HCT116 (cell line): Measurements from ENCODE around the gene NTRK3. TPM values are rescaled to one million over a fixed set of nuclear protein-coding genes. Genes with fewer than 3 reads are reported as not detected.

Experiments
- ATAC-seq: fragments of 200-7000 bp; cut with Tn5 transposase; 2 replicates; pipeline ENCODE4 v1.9.1; 2020; ENCODE audit warnings: mild to moderate bottlenecking, moderate library complexity
- BruUV-seq: library from RNA; stranded (reverse); fragments of 400-500 nt; replicated peaks from 2 replicates; lab custom pipeline; 2021; lab: Mats Ljungman, UMichigan
- CTCF ChIA-PET: fragments of 300-600 bp; sonication (Branson Sonifier 250); formaldehyde crosslinking; loops from one replicate; lab custom pipeline; 2021; ENCODE audit warnings: antibody characterized with exemption; lab: Charles Lee
- POLR2A ChIA-PET: fragments of 300-600, 350-600 bp; sonication (Branson Sonifier 250); formaldehyde crosslinking; loops from one replicate; lab custom pipeline; 2021; ENCODE audit warnings: antibody characterized with exemption; lab: Charles Lee
- RAD21 ChIA-PET, 2 experiments: fragments of 300-600 bp; sonication (Branson Sonifier 250); formaldehyde crosslinking; loops; one replicate each; lab custom pipeline; 2023; ENCODE audit warnings: low total read pairs in 2 of 2; ENCODE audit not compliant: uncharacterized antibody in 2 of 2, unreplicated experiment in 2 of 2, low non-redundant PET in 1 of 2; lab: Charles Lee
- DNase-seq: peaks from one replicate; pipeline ENCODE4 v3.0.0-alpha.2; 2010; ENCODE audit warnings: low read depth, low spot score
- H2AFZ ChIP-seq: fragments of 200-600 bp; shearing (Covaris generic), sonication (generic); 2 replicates; pipeline ENCODE4 v1.6.1; 2017; ENCODE audit warnings: low read depth, mixed run types, mixed read lengths, antibody characterized with exemption, low read length; ENCODE audit not compliant: poor library complexity, severe bottlenecking
- H3K27ac ChIP-seq: 2 replicates; pipeline ENCODE4 v1.5.1; 2012; ENCODE audit warnings: low read depth, low read length
- H3K27me3 ChIP-seq: fragments of 200-600 bp; sonication (generic); 2 replicates; pipeline ENCODE4 v1.6.1; 2016; ENCODE audit warnings: mixed run types, low read length, mixed read lengths; ENCODE audit not compliant: insufficient read depth
- H3K36me3 ChIP-seq, 2 experiments: fragments of 200-500 bp in 1 of 2; fragments of 200-600 bp in 1 of 2; sonication (Bioruptor generic) in 1 of 2; sonication (generic) in 1 of 2; 2 replicates each; pipeline versions ENCODE4 v1.5.1 to v1.6.1; 2014 to 2016; ENCODE audit warnings: low read length in 2 of 2, inconsistent platforms in 1 of 2, mixed read lengths in 1 of 2, mixed run types in 1 of 2; ENCODE audit not compliant: insufficient read depth in 2 of 2, control insufficient read depth in 1 of 2
- H3K4me1 ChIP-seq, 2 experiments: fragments of 200-600 bp in 1 of 2; sonication (generic) in 1 of 2; 2 replicates each; pipeline versions ENCODE4 v1.5.1 to v1.6.1; 2012 to 2017; ENCODE audit warnings: low read length in 2 of 2, inconsistent platforms in 1 of 2, mild to moderate bottlenecking in 1 of 2, mixed read lengths in 1 of 2, mixed run types in 1 of 2, moderate library complexity in 1 of 2; ENCODE audit not compliant: insufficient read depth in 2 of 2, control insufficient read depth in 1 of 2
- H3K4me2 ChIP-seq: fragments of 200-600 bp; sonication (generic); 2 replicates; pipeline ENCODE4 v1.6.1; 2017; ENCODE audit warnings: mixed run types, low read length, mixed read lengths
- H3K4me3 ChIP-seq, 2 experiments: fragments of 200-600 bp in 1 of 2; sonication (generic) in 1 of 2; replicated peaks in 1 of 2; 2 replicates each; pipeline ENCODE4 v1.5.1; 2011 to 2016; ENCODE audit warnings: low read length in 2 of 2, control low read depth in 1 of 2, low read depth in 1 of 2, mild to moderate bottlenecking in 1 of 2, mixed read lengths in 1 of 2, mixed run types in 1 of 2
- H3K79me2 ChIP-seq: fragments of 200-600 bp; sonication (generic); 2 replicates; pipeline ENCODE4 v1.6.1; 2017; ENCODE audit warnings: mild to moderate bottlenecking, mixed run types, low read length, moderate library complexity, mixed read lengths; ENCODE audit not compliant: insufficient read depth
- H3K9ac ChIP-seq: fragments of 200-600 bp; sonication (generic); 2 replicates; pipeline ENCODE4 v1.6.1; 2016; ENCODE audit warnings: low read length, mixed read lengths
- H3K9me2 ChIP-seq: fragments of 200-600 bp; sonication (generic), shearing (Covaris generic); 2 replicates; pipeline ENCODE4 v1.6.1; 2017; ENCODE audit warnings: mixed run types, mild to moderate bottlenecking, moderate library complexity; ENCODE audit not compliant: insufficient read depth
- H3K9me3 ChIP-seq, 2 experiments: fragments of 200-500 bp in 1 of 2; fragments of 200-600 bp in 1 of 2; sonication (Bioruptor generic) in 1 of 2; sonication (generic) in 1 of 2; 2 replicates each; pipeline ENCODE4 v1.6.1; 2014 to 2017; ENCODE audit warnings: low read length in 2 of 2, mixed read lengths in 2 of 2, inconsistent platforms in 1 of 2, low read depth in 1 of 2, mild to moderate bottlenecking in 1 of 2, mixed run types in 1 of 2, moderate library complexity in 1 of 2; ENCODE audit not compliant: control insufficient read depth in 1 of 2, insufficient read depth in 1 of 2
- H4K20me1 ChIP-seq: fragments of 200-600 bp; sonication (generic), shearing (Covaris generic); 2 replicates; pipeline ENCODE4 v1.6.1; 2017; ENCODE audit warnings: mixed run types, mild to moderate bottlenecking, moderate library complexity; ENCODE audit not compliant: insufficient read depth
- CBX3 ChIP-seq: IDR thresholded peaks from 2 replicates; pipeline ENCODE4 v1.6.1; 2012; ENCODE audit warnings: low read depth
- POLR2A ChIP-seq: IDR thresholded peaks from 2 replicates; pipeline ENCODE4 v1.7.0; 2011; ENCODE audit warnings: borderline replicate concordance; ENCODE audit not compliant: insufficient read depth, insufficient read length; ENCODE audit errors: extremely low read depth
- ZNF274 ChIP-seq: fragments of 200-500 bp; sonication (Bioruptor generic); IDR thresholded peaks from 2 replicates; pipeline ENCODE4 v1.6.1; 2014; ENCODE audit warnings: mild to moderate bottlenecking, low read depth, low read length, inconsistent platforms
- intact Hi-C: fragments of 100-400 bp; cut with micrococcal nuclease; formaldehyde crosslinking; loops from 2 replicates; pipeline ENCODE4 v1.10.0; 2022
- total RNA-seq: library from RNA; stranded (reverse); gene quantifications from one replicate; pipeline ENCODE4 v1.2.1, GENCODE V29; 2021; ENCODE audit not compliant: unreplicated experiment

The NTRK3 gene
- total RNA-seq, 1 experiment from 2014 or later, result not detected

DNA sequence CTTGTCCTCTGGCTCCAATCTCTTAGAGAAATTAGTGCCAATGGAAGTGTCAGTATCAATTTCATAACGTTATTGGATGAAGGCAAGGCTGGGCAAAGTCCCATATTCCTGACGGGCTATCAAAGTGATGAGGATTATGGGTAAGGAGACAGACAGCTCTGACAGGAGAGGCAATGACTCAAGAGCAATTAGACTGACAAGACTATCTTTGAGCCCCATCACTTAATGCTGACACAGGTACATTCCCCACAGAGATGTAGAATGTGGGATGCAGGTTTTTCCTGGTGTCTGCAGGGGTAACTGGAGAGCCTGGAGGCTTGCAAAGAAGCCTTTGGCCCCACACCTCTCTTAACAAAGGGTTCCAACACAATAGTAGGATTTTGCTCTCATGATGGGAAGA is 208.3 kb downstream of the NTRK3 start:
- H3K4me1 ChIP-seq, result no peaks in the 10 kb centered on the region
- DNase-seq (no peak), ATAC-seq (no peak)
- H3K9me2 ChIP-seq, result no peaks in the 10 kb centered on the region
- H2AFZ ChIP-seq, result no peak overlapping the region
- H4K20me1 ChIP-seq, result no peaks in the 10 kb centered on the region
- intact Hi-C loops, result no loop called here
- H3K4me2 ChIP-seq, result no peak overlapping the region
- no peaks in the 10 kb centered on the region for H3K27me3 ChIP-seq
- CTCF ChIA-PET, result no interaction called here
- no peaks in the 10 kb centered on the region for H3K79me2 ChIP-seq
- no peaks in the 10 kb centered on the region for H3K36me3 ChIP-seq
- no peak overlapping the region for H3K4me3 ChIP-seq
- no peak overlapping the region for H3K9ac ChIP-seq
- POLR2A ChIA-PET, result no interaction called here
- RAD21 ChIA-PET, result no interaction called here
- BruUV-seq, result no TSS peak
- TF ChIP-seq ZNF274 (no peak), POLR2A (no peak)
- H3K27ac ChIP-seq, result no peak overlapping the region
- H3K9me3 ChIP-seq, result no peaks in the 10 kb centered on the region; a peak in 1 of 4 replicates

- Histone ChIP-seq H4K20me1 (no peaks in the 10 kb centered on the region), H3K27me3 (no peaks in the 10 kb centered on the region), H3K4me1 (no peaks in the 10 kb centered on the region), H3K4me2 (no peak overlapping the region), H3K9me3 (no peaks in the 10 kb centered on the region; a peak in 1 of 4 replicates), H3K27ac (no peak overlapping the region), H2AFZ (no peak overlapping the region), H3K36me3 (no peaks in the 10 kb centered on the region), H3K79me2 (no peaks in the 10 kb centered on the region), H3K9me2 (no peaks in the 10 kb centered on the region), H3K4me3 (no peak overlapping the region), H3K9ac (no peak overlapping the region)
- DNase-seq, result no peak
- no TSS peak for BruUV-seq
- CTCF ChIA-PET, result no interaction called here
- RAD21 ChIA-PET, result no interaction called here
- POLR2A ChIA-PET, result no interaction called here
- no peak for TF ChIP-seq CBX3
- ATAC-seq, result no peak
- intact Hi-C loops, result no loop called here
These were observed 209.9 kb downstream of the NTRK3 start for GRCh38 chr15:88046576-88047129.
